OCI-LY7 (cell line): ENCODE measurements around the gene SUPT5H. TPM values are rescaled to one million over a fixed set of nuclear protein-coding genes. Genes with fewer than 3 reads are reported as not detected.

Source experiments
- Bru-seq: library from RNA; stranded (reverse); fragments of 400-500 nt; gene quantifications from one replicate; lab custom pipeline; 2021; lab: Mats Ljungman, UMichigan
- BruChase-seq, 2 experiments: library from RNA; stranded (reverse); fragments of 400-500 nt; gene quantifications; one replicate each; lab custom pipeline; 2021; lab: Mats Ljungman, UMichigan
- BruUV-seq: library from RNA; stranded (reverse); fragments of 400-500 nt; replicated peaks from 2 replicates; lab custom pipeline; 2021; lab: Mats Ljungman, UMichigan
- CTCF ChIA-PET: fragments of 300-600 bp; sonication (Branson Sonifier 250); formaldehyde crosslinking; loops from one replicate; lab custom pipeline; 2022; ENCODE audit warnings: antibody characterized with exemption; ENCODE audit not compliant: unreplicated experiment; lab: Charles Lee
- POLR2A ChIA-PET: fragments of 300-600 bp; sonication (Branson Sonifier 250); formaldehyde crosslinking; loops from one replicate; lab custom pipeline; 2022; ENCODE audit warnings: antibody characterized with exemption; lab: Charles Lee
- DNase-seq: peaks from one replicate; pipeline ENCODE4 v3.0.0-alpha.2; 2015; ENCODE audit warnings: low spot score
- H2AFZ ChIP-seq: fragments of 200-600 bp; sonication (generic), shearing (Covaris generic); 2 replicates; pipeline ENCODE4 v1.6.1; 2014; ENCODE audit warnings: mild to moderate bottlenecking, antibody characterized with exemption, low read length, moderate library complexity
- H3K27ac ChIP-seq: fragments of 200-600 bp; sonication (generic); 2 replicates; pipeline ENCODE4 v1.5.1; 2014; ENCODE audit warnings: mixed run types, low read depth, mild to moderate bottlenecking, moderate library complexity, low read length, inconsistent platforms; ENCODE audit not compliant: poor library complexity, severe bottlenecking
- H3K36me3 ChIP-seq: fragments of 200-600 bp; sonication (generic); 2 replicates; pipeline ENCODE4 v1.6.1; 2014; ENCODE audit warnings: mild to moderate bottlenecking, antibody characterized with exemption, low read length, moderate library complexity, mixed read lengths; ENCODE audit not compliant: insufficient read depth
- H3K4me1 ChIP-seq: fragments of 200-600 bp; sonication (generic); 2 replicates; pipeline ENCODE4 v1.5.1; 2014; ENCODE audit warnings: mild to moderate bottlenecking, low read length; ENCODE audit not compliant: insufficient read depth, poor library complexity, severe bottlenecking
- H3K4me2 ChIP-seq: fragments of 200-600 bp; sonication (generic); 2 replicates; pipeline ENCODE4 v1.6.1; 2014; ENCODE audit warnings: mild to moderate bottlenecking, low read length
- H3K4me3 ChIP-seq: fragments of 200-600 bp; sonication (generic); 2 replicates; pipeline ENCODE4 v1.5.1; 2014; ENCODE audit warnings: mild to moderate bottlenecking, low read depth, low read length; ENCODE audit not compliant: poor library complexity, severe bottlenecking
- H3K79me2 ChIP-seq: fragments of 200-600 bp; sonication (generic); 2 replicates; pipeline ENCODE4 v1.6.1; 2016; ENCODE audit warnings: low read depth, mild to moderate bottlenecking, low read length, moderate library complexity, mixed read lengths; ENCODE audit not compliant: insufficient read depth
- H3K9me2 ChIP-seq: fragments of 200-600 bp; sonication (generic); 2 replicates; pipeline ENCODE4 v1.6.1; 2016; ENCODE audit warnings: mild to moderate bottlenecking, low read length, mixed read lengths; ENCODE audit not compliant: insufficient read depth
- H3K9me3 ChIP-seq: fragments of 200-600 bp; sonication (generic); 2 replicates; pipeline ENCODE4 v1.6.1; 2014; ENCODE audit warnings: mild to moderate bottlenecking, mixed run types, low read length, mixed read lengths
- H4K20me1 ChIP-seq: fragments of 200-600 bp; sonication (generic); 2 replicates; pipeline ENCODE4 v1.6.1; 2014; ENCODE audit warnings: mild to moderate bottlenecking, antibody characterized with exemption, low read length, moderate library complexity, mixed read lengths; ENCODE audit not compliant: insufficient read depth
- EZH2phosphoT487 ChIP-seq: fragments of 200-600 bp; sonication (generic); IDR thresholded peaks from 2 replicates; pipeline ENCODE4 v1.6.1; 2018; ENCODE audit warnings: low read depth, borderline replicate concordance, mild to moderate bottlenecking, mixed run types, antibody characterized with exemption, low read length, moderate library complexity, mixed read lengths
- intact Hi-C: fragments of 100-400 bp; cut with micrococcal nuclease; formaldehyde crosslinking; loops from one replicate; pipeline ENCODE4 v1.10.0; 2022; ENCODE audit not compliant: unreplicated experiment
- long read RNA-seq: library from polyadenylated mRNA; stranded (forward); transcript quantifications from one replicate; pipeline ENCODE4 v2.0.0, GENCODE V29; 2022
- total RNA-seq, 2 experiments: library from RNA; depleted of rRNA in 1 of 2; stranded (reverse); fragments of >200 nt in 1 of 2; shearing (Covaris generic) in 1 of 2; gene quantifications; 2 replicates each; pipeline ENCODE4 v1.2.3, GENCODE V29; 2014 to 2022
- TF ChIP-seq, protein P1 (sequence below): fragments of 200-600 bp; sonication (generic); conservative IDR thresholded peaks from 2 replicates; pipeline ENCODE4 v1.5.1; 2014; ENCODE audit warnings: mild to moderate bottlenecking, antibody characterized with exemption, low read length, moderate library complexity, mixed read lengths

SUPT5H gene
- total RNA-seq (2014; rRNA removed; shearing (Covaris generic)) (70.1 and 74.6 TPM in 2 replicates), total RNA-seq (2022) (168 and 175 TPM in 2 replicates), Bru-seq, nascent RNA (percentile 73 among the genes with signal in this experiment), BruChase-seq, experiment 1, labeled RNA remaining after a 6-hour chase (percentile 90 among the genes with signal in this experiment), BruChase-seq, experiment 2, labeled RNA remaining after a 2-hour chase (percentile 85 among the genes with signal in this experiment)
- long read RNA-seq, transcript SUPT5H-218 (2 exons, 718 nt) = major isoform, 41 of 115 reads
- long read RNA-seq, partial matches to known transcripts = 41 of 115 reads
- long read RNA-seq, other reads (novel, unspliced or antisense) = 33 of 115 reads

GRCh38 chr19:39445196-39446111 lies at the start of gene SUPT5H:
Gene SUPT5H, plus strand, starts transcription at chr19:39445582. Its CDS starts 309 bp downstream, at chr19:39445891.
- Histone ChIP-seq H2AFZ (peak within 1 kb of the TSS; percentile 23; the same call in 1 of the 2 replicates), H3K36me3 (peaks cover 33% of the 10 kb centered on the region), H3K9me2 (no peaks in the 10 kb centered on the region), H3K4me2 (peak within 1 kb of the TSS; percentile 92), H3K4me3 (peak within 1 kb of the TSS; percentile 92), H3K79me2 (peaks cover 60% of the 10 kb centered on the region), H3K9me3 (no peaks in the 10 kb centered on the region), H3K27ac (peak within 1 kb of the TSS; percentile 86), H3K4me1 (peaks cover 56% of the 10 kb centered on the region), H4K20me1 (0 out of 2 replicates have a peak, but pooled peaks cover 7% of the 10 kb centered on the region)
- ChIA-PET CTCF (no interaction called here), POLR2A (interaction anchor here (0.7 to 4.0 kb wide), 4 partner anchors 10 to 107 kb away, joined by 3 to 15 read pairs (median 4); partner anchors contain the start of genes MED29, PAF1 and RPS16)
- TF ChIP-seq, protein P1, sequence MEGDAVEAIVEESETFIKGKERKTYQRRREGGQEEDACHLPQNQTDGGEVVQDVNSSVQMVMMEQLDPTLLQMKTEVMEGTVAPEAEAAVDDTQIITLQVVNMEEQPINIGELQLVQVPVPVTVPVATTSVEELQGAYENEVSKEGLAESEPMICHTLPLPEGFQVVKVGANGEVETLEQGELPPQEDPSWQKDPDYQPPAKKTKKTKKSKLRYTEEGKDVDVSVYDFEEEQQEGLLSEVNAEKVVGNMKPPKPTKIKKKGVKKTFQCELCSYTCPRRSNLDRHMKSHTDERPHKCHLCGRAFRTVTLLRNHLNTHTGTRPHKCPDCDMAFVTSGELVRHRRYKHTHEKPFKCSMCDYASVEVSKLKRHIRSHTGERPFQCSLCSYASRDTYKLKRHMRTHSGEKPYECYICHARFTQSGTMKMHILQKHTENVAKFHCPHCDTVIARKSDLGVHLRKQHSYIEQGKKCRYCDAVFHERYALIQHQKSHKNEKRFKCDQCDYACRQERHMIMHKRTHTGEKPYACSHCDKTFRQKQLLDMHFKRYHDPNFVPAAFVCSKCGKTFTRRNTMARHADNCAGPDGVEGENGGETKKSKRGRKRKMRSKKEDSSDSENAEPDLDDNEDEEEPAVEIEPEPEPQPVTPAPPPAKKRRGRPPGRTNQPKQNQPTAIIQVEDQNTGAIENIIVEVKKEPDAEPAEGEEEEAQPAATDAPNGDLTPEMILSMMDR = no peak
- TF ChIP-seq EZH2phosphoT487 = no peak
- peak; percentile 100 for DNase-seq
- BruUV-seq = TSS peak; percentile 85
- intact Hi-C loops = loop anchor here (1.0 kb wide), 1 partner anchor 35 kb away; the partner anchor contains the start of gene TIMM50

DNA sequence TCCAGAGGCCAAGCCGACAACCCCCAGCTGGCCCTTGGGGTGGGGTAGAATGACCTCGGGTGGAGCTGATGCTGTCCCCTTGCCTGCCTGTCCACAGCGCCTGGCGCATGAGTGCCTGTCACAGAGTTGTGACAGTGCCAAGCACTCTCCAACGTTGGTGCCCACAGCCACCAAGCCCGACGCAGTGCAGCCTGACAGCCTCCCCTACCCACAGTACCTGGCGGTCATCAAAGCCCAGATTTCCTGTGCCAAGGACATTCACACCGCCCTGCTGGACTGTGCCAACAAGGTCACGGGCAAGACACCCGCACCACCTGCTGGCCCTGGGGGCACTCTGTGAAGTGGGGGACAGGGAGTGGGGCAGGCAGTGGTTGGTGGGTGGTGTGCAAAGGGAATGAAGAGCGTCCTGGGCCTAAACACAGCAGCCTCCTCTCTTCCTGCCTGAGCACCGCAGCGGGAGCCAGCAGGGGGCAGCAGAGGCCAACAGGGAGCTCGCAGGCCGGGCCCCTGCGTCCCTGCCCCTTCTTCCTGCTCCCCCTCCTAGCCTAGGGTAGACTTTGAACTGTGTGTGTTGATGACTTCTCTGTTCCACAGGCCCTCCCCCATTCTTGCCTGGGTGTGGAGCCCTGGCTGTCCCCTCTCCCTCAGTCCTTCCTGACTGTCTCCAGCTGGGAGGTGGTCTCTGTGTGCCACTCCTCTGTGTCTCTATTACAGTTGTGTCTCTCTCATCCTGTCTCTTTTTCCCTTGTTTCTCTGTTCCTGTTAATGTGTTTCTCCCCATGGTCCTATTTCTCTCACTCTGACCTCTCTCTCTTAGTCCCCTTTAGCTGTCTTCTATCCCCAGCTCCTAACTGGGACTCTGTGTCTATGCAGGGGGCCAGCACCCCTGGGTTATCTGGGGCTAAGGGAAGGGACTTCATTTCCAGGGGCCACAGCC lies 47.8 kb upstream of the SUPT5H start:
- H3K4me1 ChIP-seq = peaks cover 57% of the 10 kb centered on the region
- BruUV-seq = no TSS peak
- no peak overlapping the region for H2AFZ ChIP-seq
- H3K9me3 ChIP-seq = no peaks in the 10 kb centered on the region
- ChIA-PET POLR2A (interaction anchor here (0.7 to 2.3 kb wide), 3 partner anchors 11 to 16 kb away, joined by 3 to 14 read pairs (median 9); no protein-coding TSS in a partner anchor), CTCF (interaction anchor here (0.6 to 0.8 kb wide), 2 partner anchors 14 to 23 kb away, joined by 3 read pairs; no protein-coding TSS in a partner anchor)
- H3K36me3 ChIP-seq = peaks cover 34% of the 10 kb centered on the region
- peak; percentile 89 for DNase-seq
- H4K20me1 ChIP-seq = no peaks in the 10 kb centered on the region
- peak overlapping the region; percentile 68 for H3K4me2 ChIP-seq
- intact Hi-C loops = loop anchor here (1.0 kb wide), 1 partner anchor 15 kb away; the partner anchor contains the start of gene PLEKHG2
- H3K4me3 ChIP-seq = peak overlapping the region; percentile 27
- H3K27ac ChIP-seq = peak overlapping the region; percentile 75
- peaks cover 2% of the 10 kb centered on the region; the same call in 1 of the 2 replicates for H3K79me2 ChIP-seq
- H3K9me2 ChIP-seq = no peaks in the 10 kb centered on the region
- TF ChIP-seq, protein P1 = peak; percentile 88
- no peak for TF ChIP-seq EZH2phosphoT487
